Medulla oblongata (tissue), 1 donor: ENCODE data around the gene EEF1G.

Experiments used
- DNase-seq: peaks from one replicate; pipeline ENCODE4 v3.0.0-alpha.2; 2015; ENCODE audit errors: extremely low spot score

EEF1G gene

GRCh38 chr11:62540804-62541701, 32.6 kb downstream of the EEF1G start:
- peak; percentile 49 for DNase-seq

GRCh38 chr11:62539238-62539925, 34.3 kb downstream of the EEF1G start:
- DNase-seq, result no peak

GRCh38 chr11:62538470-62539237, 35.0 kb downstream of the EEF1G start:
- DNase-seq, result no peak

- no peak for DNase-seq
Observed at GRCh38 chr11:62536301-62536957, 37.3 kb downstream of the EEF1G start.

- DNase-seq, result no peak
Observed at GRCh38 chr11:62535802-62536201, 37.9 kb downstream of the EEF1G start.

- no peak for DNase-seq
Observed at GRCh38 chr11:62534779-62535545, 38.7 kb downstream of the EEF1G start.

GRCh38 chr11:62532096-62532495, 41.6 kb downstream of the EEF1G start:
- no peak for DNase-seq

- no peak for DNase-seq
Observed at GRCh38 chr11:62516736-62517371, 56.8 kb downstream of the EEF1G start.

- no peak for DNase-seq
Observed at GRCh38 chr11:62514151-62514550, 59.5 kb downstream of the EEF1G start.

GRCh38 chr11:62513626-62514025, 60.1 kb downstream of the EEF1G start:
- no peak for DNase-seq

GRCh38 chr11:62512961-62513360, 60.7 kb downstream of the EEF1G start:
- no peak for DNase-seq
